Liver (tissue), 9 donors: ENCODE results near the gene NTPCR. TPM values are rescaled to one million over a fixed set of nuclear protein-coding genes. Genes with fewer than 3 reads are reported as not detected.

Experiments
- DNase-seq: peaks from one replicate; pipeline ENCODE4 v3.0.0-alpha.2; 2017; ENCODE audit warnings: low spot score
- H3K27ac ChIP-seq, 2 donors: one replicate each; pipeline ENCODE4 v1.7.0; 2013; ENCODE audit warnings: inconsistent platforms in 2 of 2, low read length in 2 of 2, control low read depth in 1 of 2, low read depth in 1 of 2, mild to moderate bottlenecking in 1 of 2
- H3K27me3 ChIP-seq, 4 donors: one replicate each; pipeline versions ENCODE4 v1.6.1 to v1.7.0; 2013; ENCODE audit warnings: low read length in 3 of 4, inconsistent platforms in 1 of 4, mild to moderate bottlenecking in 1 of 4, moderate library complexity in 1 of 4; ENCODE audit not compliant: control insufficient read depth in 4 of 4, insufficient read depth in 4 of 4
- H3K36me3 ChIP-seq, 4 donors: one replicate each; pipeline versions ENCODE4 v1.6.1 to v1.7.0; 2013; ENCODE audit warnings: low read length in 3 of 4, mild to moderate bottlenecking in 3 of 4, low read depth in 1 of 4, moderate library complexity in 1 of 4; ENCODE audit not compliant: control insufficient read depth in 4 of 4, insufficient read depth in 3 of 4
- H3K4me1 ChIP-seq, 4 donors: one replicate each; pipeline versions ENCODE4 v1.6.1 to v1.7.0; 2013; ENCODE audit warnings: low read length in 3 of 4, mild to moderate bottlenecking in 3 of 4, moderate library complexity in 1 of 4; ENCODE audit not compliant: control insufficient read depth in 4 of 4, insufficient read depth in 4 of 4
- H3K4me3 ChIP-seq, 3 donors: one replicate each; pipeline versions ENCODE4 v1.6.1 to v1.7.0; 2013; ENCODE audit warnings: low read length in 3 of 3, control low read depth in 1 of 3, low read depth in 1 of 3, mild to moderate bottlenecking in 1 of 3
- H3K9ac ChIP-seq, 2 donors: one replicate each; pipeline ENCODE4 v1.7.0; 2013; ENCODE audit warnings: low read length in 2 of 2, mild to moderate bottlenecking in 2 of 2, moderate library complexity in 2 of 2, control low read depth in 1 of 2, low read depth in 1 of 2
- H3K9me3 ChIP-seq, 4 donors: one replicate each; pipeline versions ENCODE4 v1.6.1 to v1.7.0; 2013; ENCODE audit warnings: low read length in 3 of 4; ENCODE audit not compliant: control insufficient read depth in 4 of 4
- EGR1 ChIP-seq, 2 donors: IDR thresholded peaks; 2 replicates each; pipeline ENCODE4 v1.6.1; 2016 to 2018; ENCODE audit warnings: antibody characterized with exemption in 2 of 2, low read depth in 2 of 2
- FOXA2 ChIP-seq: IDR thresholded peaks from 2 replicates; pipeline ENCODE4 v1.6.1; 2016; ENCODE audit warnings: antibody characterized with exemption
- GABPA ChIP-seq, 2 donors: IDR thresholded peaks in 1 of 2; conservative IDR thresholded peaks in 1 of 2; 2 replicates each; pipeline ENCODE4 v1.6.1; 2016; ENCODE audit warnings: antibody characterized with exemption in 2 of 2, mild to moderate bottlenecking in 1 of 2, moderate library complexity in 1 of 2
- HNF4A ChIP-seq, 2 donors: conservative IDR thresholded peaks; 2 replicates each; pipeline ENCODE4 v1.6.1; 2016; ENCODE audit warnings: antibody characterized with exemption in 2 of 2, mild to moderate bottlenecking in 2 of 2
- HNF4G ChIP-seq: IDR thresholded peaks from 2 replicates; pipeline ENCODE4 v1.6.1; 2016; ENCODE audit warnings: antibody characterized with exemption
- JUND ChIP-seq, 2 donors: IDR thresholded peaks; 2 replicates each; pipeline ENCODE4 v1.6.1; 2016; ENCODE audit warnings: antibody characterized with exemption in 2 of 2
- NR2F2 ChIP-seq: IDR thresholded peaks from 2 replicates; pipeline ENCODE4 v1.6.1; 2016; ENCODE audit warnings: antibody characterized with exemption
- RAD21 ChIP-seq, 2 donors: IDR thresholded peaks; 2 replicates each; pipeline ENCODE4 v1.6.1; 2016; ENCODE audit warnings: antibody characterized with exemption in 2 of 2, mild to moderate bottlenecking in 2 of 2
- RXRA ChIP-seq, 2 donors: IDR thresholded peaks; 2 replicates each; pipeline ENCODE4 v1.6.1; 2017 to 2018; ENCODE audit warnings: antibody characterized with exemption in 2 of 2, mild to moderate bottlenecking in 1 of 2
- SP1 ChIP-seq: IDR thresholded peaks from 2 replicates; pipeline ENCODE4 v1.6.1; 2018; ENCODE audit warnings: antibody characterized with exemption, mild to moderate bottlenecking
- TAF1 ChIP-seq: conservative IDR thresholded peaks from 2 replicates; pipeline ENCODE4 v1.6.1; 2016; ENCODE audit warnings: antibody characterized with exemption, mild to moderate bottlenecking
- YY1 ChIP-seq: IDR thresholded peaks from 2 replicates; pipeline ENCODE4 v1.6.1; 2016; ENCODE audit warnings: antibody characterized with exemption, mild to moderate bottlenecking
- WGBS: extraction: QIAGEN DNeasy Blood & Tissue Kit; methylation state at CpG from one replicate; pipeline ENCODE4 v1.1.7; 2013; 5-methylcytosine and 5-hydroxymethylcytosine counted together
- polyA plus RNA-seq, 2 donors: library from polyadenylated mRNA; stranded (reverse) in 1 of 2; unstranded in 1 of 2; fragments of 200-250 nt in 1 of 2; fragments of >200 nt in 1 of 2; fragmentation: Nextera tagmentation in 1 of 2; extraction: Ambion mirVana in 1 of 2; gene quantifications; one replicate each; pipeline versions ENCODE4 v1.2.1 to v1.2.3, GENCODE V29; 2013 to 2015
- total RNA-seq, 2 donors: library from RNA; depleted of rRNA; stranded (reverse); fragments of >200 nt; gene quantifications; one replicate each; pipeline ENCODE4 v1.2.3, GENCODE V29; 2014
- TF ChIP-seq, protein P1 (sequence below): IDR thresholded peaks from 2 replicates; pipeline ENCODE4 v1.6.1; 2016; ENCODE audit warnings: antibody characterized with exemption, mild to moderate bottlenecking
- TF ChIP-seq, protein P2 (sequence below): IDR thresholded peaks from 2 replicates; pipeline ENCODE4 v1.6.1; 2016; ENCODE audit warnings: antibody characterized with exemption
- TF ChIP-seq, protein P3 (sequence below): fragments of 150-350 bp; IDR thresholded peaks from 2 replicates; pipeline ENCODE4 v1.5.1; 2017; ENCODE audit warnings: improper control_type of control experiment, low read depth, low read length; ENCODE audit not compliant: missing input control
- TF ChIP-seq, protein P4 (sequence below): IDR thresholded peaks from 2 replicates; pipeline ENCODE4 v1.6.1; 2016; ENCODE audit warnings: antibody characterized with exemption
- donor health status: healthy.
- donor health status: healthy.
- donor health status: healthy.
- donor health status: healthy.
- donor health status: healthy.

NTPCR gene
- total and polyA plus RNA-seq, 4 donors: 7.2 to 37.2 (median 19.2) TPM

DNA sequence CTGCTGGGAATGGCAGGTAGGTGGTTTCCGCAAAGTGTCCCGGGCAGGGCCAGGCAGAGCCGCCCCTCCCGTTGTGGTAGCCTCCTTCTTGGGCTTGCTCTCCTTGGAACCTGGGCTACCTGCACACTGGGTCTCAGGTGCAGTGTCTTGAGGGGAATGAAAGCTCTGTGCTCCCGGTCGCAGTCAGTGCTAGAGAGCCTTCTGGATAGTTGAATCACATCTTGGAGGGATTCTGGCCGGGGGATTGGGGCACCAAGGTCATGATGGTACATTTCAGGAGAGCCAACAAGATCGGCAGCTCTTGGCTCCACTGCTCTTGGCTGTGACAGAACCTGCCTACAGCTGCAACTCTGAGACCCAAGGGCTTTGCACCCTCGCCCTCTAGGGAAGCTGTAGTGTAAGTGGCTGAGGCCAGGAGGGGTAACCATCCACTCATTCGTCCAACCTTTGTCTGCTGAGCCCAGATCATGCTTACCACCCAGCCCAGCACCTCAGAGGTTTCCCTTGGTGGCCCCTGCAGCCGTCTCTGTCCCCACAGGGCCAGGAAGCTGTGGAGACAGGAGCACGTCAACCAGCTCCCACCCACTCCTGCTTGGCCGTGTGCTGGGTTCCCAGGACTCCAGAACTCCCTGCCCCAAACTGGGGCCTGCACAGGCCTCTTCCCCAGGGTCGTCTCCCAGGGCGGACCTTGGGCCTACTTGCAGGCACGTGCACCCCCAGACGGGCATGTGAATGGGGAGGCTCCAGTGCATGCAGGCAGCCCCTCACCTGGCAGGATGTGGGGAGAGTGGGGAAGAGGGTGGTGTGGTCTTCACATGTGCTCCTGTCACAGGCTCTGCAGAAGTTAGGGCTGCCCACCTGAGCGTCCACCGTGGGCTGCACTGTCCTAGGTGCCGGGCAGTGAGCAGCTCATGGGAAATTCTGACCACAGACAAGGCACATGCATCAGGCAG, 40.0 kb downstream of the NTPCR start:
- H3K36me3 ChIP-seq: no peaks in the 10 kb centered on the region
- no peak overlapping the region for H3K9ac ChIP-seq
- TF ChIP-seq, protein P1, sequence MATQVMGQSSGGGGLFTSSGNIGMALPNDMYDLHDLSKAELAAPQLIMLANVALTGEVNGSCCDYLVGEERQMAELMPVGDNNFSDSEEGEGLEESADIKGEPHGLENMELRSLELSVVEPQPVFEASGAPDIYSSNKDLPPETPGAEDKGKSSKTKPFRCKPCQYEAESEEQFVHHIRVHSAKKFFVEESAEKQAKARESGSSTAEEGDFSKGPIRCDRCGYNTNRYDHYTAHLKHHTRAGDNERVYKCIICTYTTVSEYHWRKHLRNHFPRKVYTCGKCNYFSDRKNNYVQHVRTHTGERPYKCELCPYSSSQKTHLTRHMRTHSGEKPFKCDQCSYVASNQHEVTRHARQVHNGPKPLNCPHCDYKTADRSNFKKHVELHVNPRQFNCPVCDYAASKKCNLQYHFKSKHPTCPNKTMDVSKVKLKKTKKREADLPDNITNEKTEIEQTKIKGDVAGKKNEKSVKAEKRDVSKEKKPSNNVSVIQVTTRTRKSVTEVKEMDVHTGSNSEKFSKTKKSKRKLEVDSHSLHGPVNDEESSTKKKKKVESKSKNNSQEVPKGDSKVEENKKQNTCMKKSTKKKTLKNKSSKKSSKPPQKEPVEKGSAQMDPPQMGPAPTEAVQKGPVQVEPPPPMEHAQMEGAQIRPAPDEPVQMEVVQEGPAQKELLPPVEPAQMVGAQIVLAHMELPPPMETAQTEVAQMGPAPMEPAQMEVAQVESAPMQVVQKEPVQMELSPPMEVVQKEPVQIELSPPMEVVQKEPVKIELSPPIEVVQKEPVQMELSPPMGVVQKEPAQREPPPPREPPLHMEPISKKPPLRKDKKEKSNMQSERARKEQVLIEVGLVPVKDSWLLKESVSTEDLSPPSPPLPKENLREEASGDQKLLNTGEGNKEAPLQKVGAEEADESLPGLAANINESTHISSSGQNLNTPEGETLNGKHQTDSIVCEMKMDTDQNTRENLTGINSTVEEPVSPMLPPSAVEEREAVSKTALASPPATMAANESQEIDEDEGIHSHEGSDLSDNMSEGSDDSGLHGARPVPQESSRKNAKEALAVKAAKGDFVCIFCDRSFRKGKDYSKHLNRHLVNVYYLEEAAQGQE: no peak
- TF ChIP-seq HNF4G (no peak), EGR1 (IDR thresholded peaks at IDR 0.05; ENCODE audit: low read depth in 2 of 2) (no peak), JUND (IDR thresholded peaks at IDR 0.05) (no peak), HNF4A (conservative IDR thresholded peaks at IDR 0.05) (no peak), RAD21 (IDR thresholded peaks at IDR 0.05) (no peak), TAF1 (no peak), GABPA (IDR thresholded peaks at IDR 0.05 in 1 of 2, conservative IDR thresholded peaks at IDR 0.05 in 1 of 2) (no peak), RXRA (IDR thresholded peaks at IDR 0.05) (no peak), FOXA2 (no peak)
- TF ChIP-seq, protein P2, sequence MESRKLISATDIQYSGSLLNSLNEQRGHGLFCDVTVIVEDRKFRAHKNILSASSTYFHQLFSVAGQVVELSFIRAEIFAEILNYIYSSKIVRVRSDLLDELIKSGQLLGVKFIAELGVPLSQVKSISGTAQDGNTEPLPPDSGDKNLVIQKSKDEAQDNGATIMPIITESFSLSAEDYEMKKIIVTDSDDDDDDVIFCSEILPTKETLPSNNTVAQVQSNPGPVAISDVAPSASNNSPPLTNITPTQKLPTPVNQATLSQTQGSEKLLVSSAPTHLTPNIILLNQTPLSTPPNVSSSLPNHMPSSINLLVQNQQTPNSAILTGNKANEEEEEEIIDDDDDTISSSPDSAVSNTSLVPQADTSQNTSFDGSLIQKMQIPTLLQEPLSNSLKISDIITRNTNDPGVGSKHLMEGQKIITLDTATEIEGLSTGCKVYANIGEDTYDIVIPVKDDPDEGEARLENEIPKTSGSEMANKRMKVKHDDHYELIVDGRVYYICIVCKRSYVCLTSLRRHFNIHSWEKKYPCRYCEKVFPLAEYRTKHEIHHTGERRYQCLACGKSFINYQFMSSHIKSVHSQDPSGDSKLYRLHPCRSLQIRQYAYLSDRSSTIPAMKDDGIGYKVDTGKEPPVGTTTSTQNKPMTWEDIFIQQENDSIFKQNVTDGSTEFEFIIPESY: no peak
- TF ChIP-seq, protein P3, sequence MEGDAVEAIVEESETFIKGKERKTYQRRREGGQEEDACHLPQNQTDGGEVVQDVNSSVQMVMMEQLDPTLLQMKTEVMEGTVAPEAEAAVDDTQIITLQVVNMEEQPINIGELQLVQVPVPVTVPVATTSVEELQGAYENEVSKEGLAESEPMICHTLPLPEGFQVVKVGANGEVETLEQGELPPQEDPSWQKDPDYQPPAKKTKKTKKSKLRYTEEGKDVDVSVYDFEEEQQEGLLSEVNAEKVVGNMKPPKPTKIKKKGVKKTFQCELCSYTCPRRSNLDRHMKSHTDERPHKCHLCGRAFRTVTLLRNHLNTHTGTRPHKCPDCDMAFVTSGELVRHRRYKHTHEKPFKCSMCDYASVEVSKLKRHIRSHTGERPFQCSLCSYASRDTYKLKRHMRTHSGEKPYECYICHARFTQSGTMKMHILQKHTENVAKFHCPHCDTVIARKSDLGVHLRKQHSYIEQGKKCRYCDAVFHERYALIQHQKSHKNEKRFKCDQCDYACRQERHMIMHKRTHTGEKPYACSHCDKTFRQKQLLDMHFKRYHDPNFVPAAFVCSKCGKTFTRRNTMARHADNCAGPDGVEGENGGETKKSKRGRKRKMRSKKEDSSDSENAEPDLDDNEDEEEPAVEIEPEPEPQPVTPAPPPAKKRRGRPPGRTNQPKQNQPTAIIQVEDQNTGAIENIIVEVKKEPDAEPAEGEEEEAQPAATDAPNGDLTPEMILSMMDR: no peak
- TF ChIP-seq, protein P4, sequence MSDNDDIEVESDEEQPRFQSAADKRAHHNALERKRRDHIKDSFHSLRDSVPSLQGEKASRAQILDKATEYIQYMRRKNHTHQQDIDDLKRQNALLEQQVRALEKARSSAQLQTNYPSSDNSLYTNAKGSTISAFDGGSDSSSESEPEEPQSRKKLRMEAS: no peak

DNA sequence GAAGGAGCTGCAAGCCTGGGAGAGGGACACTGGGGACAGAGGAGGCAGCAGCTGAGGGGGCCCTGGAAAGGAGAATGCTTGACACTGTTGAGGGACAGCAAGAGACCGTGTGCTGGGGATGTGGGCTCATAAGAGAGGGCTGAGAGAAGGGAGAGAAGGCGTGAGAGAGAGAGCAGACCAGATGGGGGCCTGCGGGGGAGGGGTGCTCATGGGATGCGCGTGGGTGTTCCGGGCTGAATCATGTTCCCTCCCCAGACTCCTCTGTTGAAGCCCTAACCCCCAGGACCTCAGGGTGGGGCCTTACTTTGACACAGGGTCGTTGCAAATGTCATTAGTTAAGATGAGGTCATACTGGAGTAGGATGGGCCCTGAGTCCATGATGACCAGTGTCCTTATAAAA, 40.8 kb downstream of the NTPCR start:
- Histone ChIP-seq H3K4me3 (no peak overlapping the region), H3K9me3 (peaks cover 0 to 3% (median under 1%) of the 10 kb centered on the region in 4 donors), H3K9ac (no peak overlapping the region), H3K27ac (no peak overlapping the region), H3K36me3 (no peaks in the 10 kb centered on the region), H3K27me3 (peaks cover 0 to 2% (median 0%) of the 10 kb centered on the region in 4 donors), H3K4me1 (no peaks in the 10 kb centered on the region)
- 84% methylated on average over 7 of the region's 7 CpGs for WGBS
- DNase-seq: no peak
- no peak for TF ChIP-seq RXRA (IDR thresholded peaks at IDR 0.05)
- no peak for TF ChIP-seq HNF4A (conservative IDR thresholded peaks at IDR 0.05)
- no peak for TF ChIP-seq GABPA (IDR thresholded peaks at IDR 0.05 in 1 of 2, conservative IDR thresholded peaks at IDR 0.05 in 1 of 2)
- no peak for TF ChIP-seq RAD21 (IDR thresholded peaks at IDR 0.05)
- TF ChIP-seq, protein P1: no peak
- no peak for TF ChIP-seq SP1
- no peak for TF ChIP-seq NR2F2
- no peak for TF ChIP-seq TAF1
- no peak for TF ChIP-seq HNF4G
- TF ChIP-seq YY1: no peak
- TF ChIP-seq, protein P4: no peak

More for the DNA sequence above, 40.0 kb downstream of the NTPCR start:
- Histone ChIP-seq H3K9me3 (peaks cover 0 to 3% (median under 1%) of the 10 kb centered on the region in 4 donors), H3K27ac (no peak overlapping the region), H3K4me1 (no peaks in the 10 kb centered on the region), H3K27me3 (peaks cover 0 to 2% (median 0%) of the 10 kb centered on the region in 4 donors), H3K4me3 (no peak overlapping the region)
- DNase-seq: no peak
- WGBS: 93% methylated on average over 20 of the region's 20 CpGs
